ENCODE measurements around the gene SHANK3. TPM values are rescaled to one million over a fixed set of nuclear protein-coding genes. Genes with fewer than 3 reads are reported as not detected.

SHANK3 gene
- total RNA-seq, 1 donor from 2014 or later = 14.8 TPM

DNA sequence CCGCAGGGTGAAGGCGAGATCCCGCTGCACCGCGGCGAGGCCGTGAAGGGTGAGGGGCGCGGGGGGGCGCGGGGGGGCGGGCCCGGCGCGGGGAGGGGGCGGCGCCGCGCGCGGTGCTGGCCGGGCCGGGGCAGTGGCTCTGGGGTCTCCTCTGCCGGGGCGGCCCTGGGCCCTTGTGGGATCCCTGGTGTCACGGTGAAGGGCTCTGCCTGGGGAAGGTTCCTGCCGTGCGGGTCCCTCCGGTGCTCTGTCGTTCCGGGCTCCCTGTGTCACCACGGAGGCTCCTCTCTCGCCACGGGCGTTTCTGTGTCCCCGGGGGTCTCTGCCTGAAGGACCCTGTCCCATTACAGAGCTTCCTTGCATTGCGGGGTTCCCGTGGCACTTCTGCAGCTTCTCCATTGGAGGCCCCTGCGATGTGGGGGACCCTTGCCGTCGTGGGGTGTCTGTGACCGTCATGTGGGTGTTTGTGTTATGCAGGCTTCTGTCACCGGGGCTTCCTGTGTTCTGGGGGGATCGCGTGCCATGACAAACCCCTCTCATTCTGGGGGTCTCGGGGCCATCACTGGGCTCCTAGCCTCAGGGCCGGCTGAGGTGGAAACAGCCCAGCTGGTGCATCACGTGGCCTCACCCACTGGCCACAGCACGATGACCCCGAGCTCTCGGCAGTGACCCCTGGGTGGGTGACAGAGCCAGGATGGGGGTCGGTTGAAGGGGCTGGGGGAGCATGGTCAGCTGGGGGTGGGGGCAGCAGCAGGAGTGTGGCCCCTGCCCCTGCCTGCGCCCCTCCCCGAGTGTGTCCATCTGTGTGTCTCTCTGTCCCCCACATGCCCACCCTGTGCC is 25.3 kb downstream of the SHANK3 start:
- H3K27ac Mint-ChIP-seq = no peak overlapping the region
- TF ChIP-seq, protein P1, sequence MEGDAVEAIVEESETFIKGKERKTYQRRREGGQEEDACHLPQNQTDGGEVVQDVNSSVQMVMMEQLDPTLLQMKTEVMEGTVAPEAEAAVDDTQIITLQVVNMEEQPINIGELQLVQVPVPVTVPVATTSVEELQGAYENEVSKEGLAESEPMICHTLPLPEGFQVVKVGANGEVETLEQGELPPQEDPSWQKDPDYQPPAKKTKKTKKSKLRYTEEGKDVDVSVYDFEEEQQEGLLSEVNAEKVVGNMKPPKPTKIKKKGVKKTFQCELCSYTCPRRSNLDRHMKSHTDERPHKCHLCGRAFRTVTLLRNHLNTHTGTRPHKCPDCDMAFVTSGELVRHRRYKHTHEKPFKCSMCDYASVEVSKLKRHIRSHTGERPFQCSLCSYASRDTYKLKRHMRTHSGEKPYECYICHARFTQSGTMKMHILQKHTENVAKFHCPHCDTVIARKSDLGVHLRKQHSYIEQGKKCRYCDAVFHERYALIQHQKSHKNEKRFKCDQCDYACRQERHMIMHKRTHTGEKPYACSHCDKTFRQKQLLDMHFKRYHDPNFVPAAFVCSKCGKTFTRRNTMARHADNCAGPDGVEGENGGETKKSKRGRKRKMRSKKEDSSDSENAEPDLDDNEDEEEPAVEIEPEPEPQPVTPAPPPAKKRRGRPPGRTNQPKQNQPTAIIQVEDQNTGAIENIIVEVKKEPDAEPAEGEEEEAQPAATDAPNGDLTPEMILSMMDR (IDR thresholded peaks at IDR 0.05; ENCODE audit: unreplicated experiment) = no peak
- H3K9me3 Mint-ChIP-seq = no peaks in the 10 kb centered on the region
- H3K36me3 Mint-ChIP-seq = peaks cover 7% of the 10 kb centered on the region
- peaks cover 9% of the 10 kb centered on the region for H3K4me1 Mint-ChIP-seq
- DNase-seq (ENCODE audit: low spot score in 2 of 2, unreplicated experiment in 2 of 2) = peak in 1 of 2 experiments; percentile 14
- H3K4me3 Mint-ChIP-seq = peak overlapping the region; percentile 76
- peaks cover 13% of the 10 kb centered on the region for H3K27me3 Mint-ChIP-seq (ENCODE audit: low read depth)

DNA sequence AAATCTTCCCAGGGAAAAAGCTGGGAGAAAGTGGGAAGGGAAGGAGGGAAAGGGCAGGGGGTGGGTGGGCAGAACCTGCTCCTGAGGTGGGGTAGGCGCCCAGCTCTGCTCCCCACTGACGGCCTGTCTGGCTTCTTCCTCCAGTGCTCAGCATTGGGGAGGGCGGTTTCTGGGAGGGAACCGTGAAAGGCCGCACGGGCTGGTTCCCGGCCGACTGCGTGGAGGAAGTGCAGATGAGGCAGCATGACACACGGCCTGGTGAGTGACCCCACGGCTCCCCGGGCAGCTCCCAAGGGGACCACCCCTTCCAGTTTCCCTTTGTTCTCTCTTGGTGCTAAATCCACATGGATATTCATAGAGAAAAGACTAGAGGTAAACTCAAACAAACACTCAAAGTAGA is 25.9 kb downstream of the SHANK3 start:
- Mint-ChIP-seq H3K36me3 (peaks cover 7% of the 10 kb centered on the region), H3K4me1 (peaks cover 9% of the 10 kb centered on the region), H3K4me3 (peak overlapping the region; percentile 76), H3K27me3 (ENCODE audit: low read depth) (peaks cover 10% of the 10 kb centered on the region), H3K9me3 (no peaks in the 10 kb centered on the region), H3K27ac (no peak overlapping the region)
- TF ChIP-seq, protein P1 (IDR thresholded peaks at IDR 0.05; ENCODE audit: unreplicated experiment) = no peak
- peak in 1 of 2 experiments; percentile 16 for DNase-seq (ENCODE audit: low spot score in 2 of 2, unreplicated experiment in 2 of 2)

DNA sequence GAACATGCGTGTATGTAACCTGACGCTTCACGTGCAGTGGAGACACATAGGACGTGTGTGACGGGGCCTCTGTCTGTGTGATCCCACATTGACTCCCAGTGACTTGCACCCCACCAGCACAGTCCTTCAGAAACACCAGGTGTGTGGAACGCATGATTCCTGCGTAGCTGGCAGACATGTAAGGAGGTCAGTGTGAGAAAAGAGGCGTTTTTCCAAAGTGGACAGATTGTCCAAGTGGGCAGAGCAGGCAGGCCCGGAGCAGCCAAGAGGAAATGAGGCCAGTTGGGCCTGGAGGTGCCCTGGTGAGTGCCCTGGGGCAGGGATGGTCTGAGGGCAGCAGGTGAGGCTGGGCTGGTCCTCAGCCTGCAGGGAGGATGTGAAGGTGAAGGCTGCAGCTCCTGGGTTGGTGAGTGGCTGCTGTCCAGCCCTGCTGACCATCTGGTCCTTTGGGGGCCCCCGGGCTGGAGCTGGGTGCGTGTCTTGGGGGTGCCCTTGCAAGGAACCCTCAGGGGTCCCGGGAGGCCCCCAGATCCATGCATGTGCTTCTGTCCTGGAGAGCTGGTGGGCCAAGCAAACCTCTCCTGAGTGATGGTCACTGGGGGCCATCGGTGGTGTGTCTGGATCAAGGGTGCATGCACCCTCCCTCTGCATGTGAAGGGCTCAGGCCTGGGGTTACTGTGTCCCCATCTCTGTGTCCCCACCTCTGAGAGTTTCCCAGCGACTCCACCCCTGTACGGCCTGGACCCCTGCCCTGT is 26.6 kb downstream of the SHANK3 start:
- H3K9me3 Mint-ChIP-seq = no peaks in the 10 kb centered on the region
- peak in 1 of 2 experiments; percentile 18 for DNase-seq (ENCODE audit: low spot score in 2 of 2, unreplicated experiment in 2 of 2)
- TF ChIP-seq, protein P1 (IDR thresholded peaks at IDR 0.05; ENCODE audit: unreplicated experiment) = no peak

DNA sequence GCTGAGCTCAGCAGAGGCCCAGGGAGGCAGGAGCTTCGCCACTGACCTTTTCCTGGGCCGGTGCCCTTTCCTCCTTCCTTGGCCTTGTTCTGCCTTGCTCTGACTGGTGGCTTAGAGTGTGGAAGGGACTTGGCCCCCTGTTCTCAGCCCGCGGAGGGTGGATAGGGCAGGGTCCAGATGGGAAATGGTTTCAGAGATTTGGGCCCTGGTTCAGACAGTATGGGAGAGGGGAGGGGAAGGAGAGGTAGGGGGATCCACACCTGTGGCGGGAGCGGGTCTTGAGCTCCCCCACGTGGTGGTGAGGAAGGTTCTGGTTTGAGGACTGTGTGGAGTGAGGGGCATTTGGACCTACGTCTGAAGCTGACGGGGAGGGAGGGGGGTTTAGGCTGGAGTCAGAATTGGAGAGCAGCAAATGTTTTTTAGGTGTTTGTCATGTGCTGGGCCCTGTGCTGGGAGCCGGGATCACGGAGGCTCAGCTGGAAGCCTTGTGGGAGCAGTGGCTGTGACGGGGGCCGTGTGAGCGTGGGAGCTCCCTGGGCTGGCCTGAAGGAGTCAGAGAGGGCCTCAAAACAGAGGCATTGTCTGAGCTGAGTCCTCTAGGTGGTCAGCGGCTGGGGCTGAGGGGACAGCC is 27.2 kb downstream of the SHANK3 start:
- Mint-ChIP-seq H3K27ac (no peak overlapping the region), H3K9me3 (no peaks in the 10 kb centered on the region), H3K36me3 (peaks cover 7% of the 10 kb centered on the region), H3K27me3 (ENCODE audit: low read depth) (peaks cover 4% of the 10 kb centered on the region), H3K4me3 (peak overlapping the region; percentile 43), H3K4me1 (peaks cover 9% of the 10 kb centered on the region)
- peak in 1 of 2 experiments; percentile 16 for DNase-seq (ENCODE audit: low spot score in 2 of 2, unreplicated experiment in 2 of 2)
- TF ChIP-seq, protein P1 (IDR thresholded peaks at IDR 0.05; ENCODE audit: unreplicated experiment) = no peak

More for the DNA sequence above, 26.6 kb downstream of the SHANK3 start:
- H3K27me3 Mint-ChIP-seq (ENCODE audit: low read depth) = peaks cover 8% of the 10 kb centered on the region
- peak overlapping the region; percentile 76 for H3K4me3 Mint-ChIP-seq
- H3K4me1 Mint-ChIP-seq = peaks cover 9% of the 10 kb centered on the region
- no peak overlapping the region for H3K27ac Mint-ChIP-seq
- peaks cover 7% of the 10 kb centered on the region for H3K36me3 Mint-ChIP-seq

DNA sequence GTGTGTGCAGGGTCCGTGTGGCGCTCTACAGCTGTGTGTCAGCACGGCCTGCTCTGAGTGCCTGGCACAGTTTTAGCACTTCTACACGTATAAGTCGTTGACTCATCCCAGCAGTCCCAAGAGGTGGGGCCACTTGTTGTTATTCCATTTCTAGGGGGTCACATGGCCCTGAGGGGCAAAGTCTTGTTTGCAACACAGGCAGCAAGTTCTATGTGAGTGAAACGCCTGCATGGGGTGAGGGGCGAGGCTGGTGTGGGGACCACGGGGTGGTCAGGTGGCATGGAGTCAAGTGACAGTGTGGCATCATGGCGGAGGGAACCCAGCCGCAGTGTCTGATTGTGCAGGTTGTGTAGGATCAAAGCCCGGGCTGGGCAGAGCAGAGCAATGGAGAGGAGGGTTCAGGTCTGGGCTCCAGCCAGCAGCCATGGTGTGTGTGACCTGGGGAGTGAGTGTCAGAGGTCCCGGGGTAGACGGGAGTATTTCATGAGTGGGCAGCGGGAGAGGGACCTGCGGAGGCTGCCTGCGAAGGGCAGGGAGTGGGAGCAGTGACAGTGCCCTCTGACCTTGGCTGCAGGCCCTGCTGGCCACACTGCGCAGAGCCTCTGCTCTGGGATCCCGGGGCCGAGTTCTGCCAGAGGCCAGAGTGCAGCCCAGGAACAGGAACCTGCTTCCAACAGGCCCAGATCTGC is 27.9 kb downstream of the SHANK3 start:
- Mint-ChIP-seq H3K27ac (no peak overlapping the region), H3K4me3 (no peak overlapping the region), H3K27me3 (ENCODE audit: low read depth) (peaks cover 4% of the 10 kb centered on the region), H3K36me3 (peaks cover 7% of the 10 kb centered on the region), H3K9me3 (no peaks in the 10 kb centered on the region), H3K4me1 (peaks cover 13% of the 10 kb centered on the region)
- DNase-seq (ENCODE audit: low spot score in 2 of 2, unreplicated experiment in 2 of 2) = peak in 1 of 2 experiments; percentile 13
- TF ChIP-seq, protein P1 (IDR thresholded peaks at IDR 0.05; ENCODE audit: unreplicated experiment) = no peak
